Endothelial cell of umbilical vein (primary cell): ENCODE data around the gene CBX2. TPM values are rescaled to one million over a fixed set of nuclear protein-coding genes. Genes with fewer than 3 reads are reported as not detected.

Experiments
- BruUV-seq: library from RNA; stranded (reverse); fragments of 400-500 nt; replicated peaks from 2 replicates; lab custom pipeline; 2021; lab: Mats Ljungman, UMichigan
- CTCF ChIA-PET: fragments of 300-600, 350-600 bp; sonication (Branson Sonifier 250); formaldehyde crosslinking; loops from one replicate; lab custom pipeline; 2021; ENCODE audit warnings: antibody characterized with exemption, inconsistent platforms; lab: Charles Lee
- POLR2A ChIA-PET: fragments of 300-600, 350-600 bp; sonication (Branson Sonifier 250); formaldehyde crosslinking; loops from one replicate; lab custom pipeline; 2021; ENCODE audit warnings: antibody characterized with exemption, inconsistent platforms; lab: Charles Lee
- DNase-seq: peaks from one replicate; pipeline ENCODE4 v3.0.0-alpha.2; 2011; ENCODE audit warnings: low read depth, low spot score
- FAIRE-seq: peaks from 2 replicates; lab custom pipeline; 2011; peaks lifted over from hg19 to GRCh38; lab: Jason Lieb, UNC
- H2AFZ ChIP-seq: 2 replicates; pipeline ENCODE4 v1.6.0; 2012; ENCODE audit warnings: low read depth, low read length, control low read depth, inconsistent platforms
- H3K27ac ChIP-seq: 2 replicates; pipeline ENCODE4 v1.5.1; 2011; ENCODE audit warnings: low read depth, mild to moderate bottlenecking, control low read depth, low read length, moderate library complexity; ENCODE audit not compliant: insufficient read depth
- H3K27me3 ChIP-seq, 2 experiments: 2 replicates each; pipeline versions ENCODE4 v1.6.0 to v1.6.1; 2011; ENCODE audit warnings: low read length in 2 of 2, mixed read lengths in 1 of 2; ENCODE audit not compliant: control insufficient read depth in 2 of 2, insufficient read depth in 2 of 2
- H3K36me3 ChIP-seq, 2 experiments: 2 replicates in 1 of 2; 3 replicates in 1 of 2; pipeline ENCODE4 v1.5.1; 2011; ENCODE audit warnings: low read length in 2 of 2, mild to moderate bottlenecking in 1 of 2, moderate library complexity in 1 of 2; ENCODE audit not compliant: control insufficient read depth in 2 of 2, insufficient read depth in 2 of 2; ENCODE audit errors: extremely low read depth in 1 of 2
- H3K4me1 ChIP-seq: 3 replicates; pipeline ENCODE4 v1.5.1; 2011; ENCODE audit warnings: mild to moderate bottlenecking, low read length; ENCODE audit not compliant: control insufficient read depth, insufficient read depth; ENCODE audit errors: extremely low read depth
- H3K4me2 ChIP-seq: 2 replicates; pipeline ENCODE4 v1.6.1; 2011; ENCODE audit warnings: low read length, control low read depth, mixed read lengths; ENCODE audit not compliant: insufficient read depth
- H3K4me3 ChIP-seq, 3 experiments: fragments of 200-600 bp in 1 of 3; sonication (generic), shearing (Covaris generic) in 1 of 3; replicated peaks in 1 of 3; 2 replicates each; pipeline ENCODE4 v1.5.1; 2011 to 2016; ENCODE audit warnings: control low read depth in 3 of 3, low read length in 3 of 3, mild to moderate bottlenecking in 2 of 3, inconsistent platforms in 1 of 3, low read depth in 1 of 3, moderate library complexity in 1 of 3; ENCODE audit not compliant: insufficient read depth in 1 of 3
- H3K79me2 ChIP-seq: 2 replicates; pipeline ENCODE4 v1.6.0; 2012; ENCODE audit warnings: low read length, inconsistent platforms; ENCODE audit not compliant: control insufficient read depth, insufficient read depth
- H3K9ac ChIP-seq: replicated peaks from 2 replicates; pipeline ENCODE3; 2011; ENCODE audit warnings: low read length, control low read depth; ENCODE audit not compliant: insufficient read depth; ENCODE audit errors: extremely low read depth
- H3K9me1 ChIP-seq: replicated peaks from 3 replicates; pipeline ENCODE4 v1.6.0; 2011; ENCODE audit warnings: mild to moderate bottlenecking, low read length; ENCODE audit not compliant: control insufficient read depth, insufficient read depth; ENCODE audit errors: extremely low read depth
- H3K9me3 ChIP-seq: replicated peaks from 2 replicates; pipeline ENCODE4 v1.5.1; 2012; ENCODE audit warnings: low read length, inconsistent platforms; ENCODE audit not compliant: control insufficient read depth, insufficient read depth
- H4K20me1 ChIP-seq: replicated peaks from 2 replicates; pipeline ENCODE3; 2011; ENCODE audit warnings: mild to moderate bottlenecking, low read length; ENCODE audit not compliant: control insufficient read depth, insufficient read depth; ENCODE audit errors: extremely low read depth
- EZH2 ChIP-seq: IDR thresholded peaks from 2 replicates; pipeline ENCODE4 v1.6.1; 2012; ENCODE audit warnings: borderline replicate concordance, low read depth, mild to moderate bottlenecking, moderate library complexity, low read length, inconsistent platforms; ENCODE audit not compliant: severe bottlenecking
- FOS ChIP-seq: IDR thresholded peaks from 2 replicates; pipeline ENCODE4 v1.6.1; 2011; ENCODE audit warnings: mild to moderate bottlenecking, low read length, moderate library complexity, borderline replicate concordance; ENCODE audit not compliant: insufficient read depth
- GATA2 ChIP-seq: IDR thresholded peaks from 2 replicates; pipeline ENCODE4 v1.7.0; 2011; ENCODE audit warnings: low read depth, mild to moderate bottlenecking, moderate library complexity, mixed read lengths, low read length; ENCODE audit not compliant: insufficient read length, insufficient read depth
- JUN ChIP-seq: IDR thresholded peaks from 2 replicates; pipeline ENCODE4 v1.6.1; 2011; ENCODE audit warnings: borderline replicate concordance, low read depth; ENCODE audit not compliant: insufficient read length, insufficient read depth
- MYC ChIP-seq: IDR thresholded peaks from one replicate; pipeline ENCODE4 v1.6.1; 2011; ENCODE audit warnings: mild to moderate bottlenecking, low read depth, low read length
- POLR2A ChIP-seq: IDR thresholded peaks from 2 replicates; pipeline ENCODE4 v1.6.1; 2012; ENCODE audit warnings: low read depth, mild to moderate bottlenecking, control low read depth, low read length
- POLR2AphosphoS5 ChIP-seq: IDR thresholded peaks from 2 replicates; pipeline ENCODE4 v1.6.1; 2012; ENCODE audit warnings: low read depth, mild to moderate bottlenecking, control low read depth, low read length, moderate library complexity; ENCODE audit not compliant: insufficient read depth
- dilution Hi-C: fragments of 300-500 bp; cut with MboI; formaldehyde crosslinking; loops from one replicate; pipeline ENCODE4 v1.15.0; 2019; ENCODE audit warnings: low sequenced_read_pairs; ENCODE audit not compliant: extremely low pct_ligation_motif_present
- intact Hi-C: fragments of 100-400 bp; cut with micrococcal nuclease; formaldehyde crosslinking; loops from one replicate; pipeline ENCODE4 v1.10.0; 2022
- polyA plus RNA-seq, 4 experiments: library from polyadenylated mRNA; depleted of rRNA in 3 of 4; stranded (reverse) in 3 of 4; unstranded in 1 of 4; fragments of >200 nt; gene quantifications; 2 replicates each; pipeline versions ENCODE4 v1.2.1 to v1.2.3, GENCODE V29; 2011 to 2012; ENCODE audit warnings: missing spikeins in 1 of 4
- total RNA-seq: library from RNA; stranded (reverse); gene quantifications from 2 replicates; pipeline ENCODE4 v1.2.3, GENCODE V29; 2021
- TF ChIP-seq, protein P1 (sequence below): IDR thresholded peaks from 2 replicates; pipeline ENCODE4 v1.6.1; 2011; ENCODE audit not compliant: insufficient read depth, insufficient read length
- TF ChIP-seq, protein P2 (sequence below), 2 donors: IDR thresholded peaks; 1 replicate in 1 of 2; 2 replicates in 1 of 2; pipeline ENCODE4 v1.5.1; 2011; ENCODE audit warnings: low read length in 2 of 2, mild to moderate bottlenecking in 2 of 2, moderate library complexity in 2 of 2, control low read depth in 1 of 2, inconsistent platforms in 1 of 2, low read depth in 1 of 2; ENCODE audit not compliant: insufficient read depth in 1 of 2; ENCODE audit errors: extremely low read depth in 1 of 2

The CBX2 gene
- total and polyA plus RNA-seq, 2 donors (not counting 3 experiments of a cell fraction or from before 2014, with no cell fraction given) = 10.5 to 20.0 TPM

DNA sequence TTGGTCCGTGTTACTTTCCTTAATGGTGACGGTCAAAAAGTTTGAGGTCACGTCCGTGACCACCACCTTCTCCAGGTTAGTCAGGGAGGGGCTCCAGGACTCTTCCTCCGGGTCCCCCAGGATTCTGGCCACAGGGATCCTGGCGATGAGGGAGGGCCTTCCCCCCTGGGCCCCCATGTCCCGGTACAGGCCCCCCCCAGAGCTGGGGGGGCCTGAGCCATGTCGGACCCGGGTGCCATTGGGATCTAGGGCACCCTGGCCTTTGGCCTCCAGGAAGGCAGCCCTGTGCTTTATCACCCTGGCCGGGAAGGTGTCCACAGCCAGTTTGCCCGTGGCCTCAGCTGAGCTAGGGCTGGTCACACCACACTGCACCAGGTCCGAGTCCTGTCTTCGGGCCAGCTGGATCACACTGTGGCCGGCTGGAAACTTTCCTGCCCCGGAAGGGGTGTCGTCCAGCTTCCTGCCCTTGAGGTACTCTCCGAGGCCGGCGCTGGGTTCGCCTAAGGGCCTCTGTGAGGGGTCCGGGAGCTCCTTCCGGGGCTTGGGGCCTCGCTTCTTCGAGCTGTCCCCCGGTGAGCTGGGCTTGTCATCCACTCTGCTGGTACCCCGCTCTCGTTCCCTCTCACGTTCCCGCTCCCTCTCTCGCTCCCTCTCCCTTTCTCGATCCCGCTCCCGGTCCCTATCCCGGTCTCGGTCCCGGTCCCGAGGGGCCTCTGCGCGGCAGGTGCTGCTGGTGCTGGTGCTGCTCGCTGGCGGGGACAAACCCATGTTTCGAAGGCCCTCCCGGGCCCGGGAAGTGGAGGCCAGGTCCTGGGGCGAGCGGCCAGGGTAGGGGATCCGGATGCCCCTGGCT, 16.9 kb downstream of the CBX2 start:
- CTCF ChIA-PET = interaction anchor here (1.0 to 1.2 kb wide), 2 partner anchors 40 to 49 kb away, joined by 3 to 4 read pairs; no protein-coding TSS in a partner anchor
- DNase-seq = no peak
- TF ChIP-seq, protein P1, sequence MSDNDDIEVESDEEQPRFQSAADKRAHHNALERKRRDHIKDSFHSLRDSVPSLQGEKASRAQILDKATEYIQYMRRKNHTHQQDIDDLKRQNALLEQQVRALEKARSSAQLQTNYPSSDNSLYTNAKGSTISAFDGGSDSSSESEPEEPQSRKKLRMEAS = no peak
- Histone ChIP-seq H3K79me2 (no peaks in the 10 kb centered on the region), H3K9ac (no peak overlapping the region), H4K20me1 (no peaks in the 10 kb centered on the region), H3K9me1 (no peaks in the 10 kb centered on the region), H3K36me3 (no peaks in the 10 kb centered on the region), H3K27ac (no peak overlapping the region), H2AFZ (no peak overlapping the region), H3K4me2 (no peak overlapping the region), H3K9me3 (no peaks in the 10 kb centered on the region), H3K27me3 (peaks cover 39 to 60% of the 10 kb centered on the region in 2 experiments), H3K4me3 (no peak overlapping the region), H3K4me1 (peaks cover 19% of the 10 kb centered on the region)
- FAIRE-seq = no peak
- BruUV-seq = no TSS peak
- dilution Hi-C loops (no loop called here), intact Hi-C loops (no loop called here)
- POLR2A ChIA-PET = no interaction called here

DNA sequence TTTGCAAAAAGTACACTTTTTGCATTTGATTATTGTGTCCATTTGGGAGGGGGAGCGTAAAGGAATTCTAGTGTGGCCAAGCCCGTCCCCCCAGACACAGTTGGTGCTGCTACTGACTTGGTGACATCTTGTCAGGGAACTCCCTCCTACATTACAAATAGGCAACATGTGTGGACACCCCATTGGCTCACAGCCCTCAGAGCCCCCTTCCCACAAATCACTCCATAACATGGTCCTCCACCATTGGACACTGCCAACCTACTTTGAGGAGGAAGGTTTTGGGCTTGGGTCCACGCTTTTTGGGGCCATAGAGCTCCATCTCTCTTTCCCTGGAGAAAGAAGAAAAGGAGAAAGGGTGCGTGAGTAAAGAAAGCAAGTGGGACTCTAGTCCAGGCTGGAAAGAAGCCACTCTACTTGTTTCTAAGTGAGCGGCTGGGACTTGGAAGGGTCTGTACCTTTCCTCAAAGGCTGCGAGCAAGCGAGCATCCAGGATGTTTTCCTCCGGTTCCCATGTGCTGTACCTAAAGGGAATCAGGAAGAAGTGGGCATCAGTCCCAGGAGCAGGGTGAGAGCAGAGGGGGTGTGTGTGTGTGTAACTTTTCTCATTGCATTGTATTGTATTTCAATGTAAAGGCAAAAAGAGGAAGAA, 18.0 kb downstream of the CBX2 start:
- no peak for TF ChIP-seq POLR2AphosphoS5
- no peak for TF ChIP-seq JUN
- TF ChIP-seq FOS = no peak
- TF ChIP-seq GATA2 = no peak
- TF ChIP-seq POLR2A = no peak
- TF ChIP-seq MYC = no peak
- no peak for TF ChIP-seq EZH2
- TF ChIP-seq, protein P1 = no peak
- TF ChIP-seq, protein P2, sequence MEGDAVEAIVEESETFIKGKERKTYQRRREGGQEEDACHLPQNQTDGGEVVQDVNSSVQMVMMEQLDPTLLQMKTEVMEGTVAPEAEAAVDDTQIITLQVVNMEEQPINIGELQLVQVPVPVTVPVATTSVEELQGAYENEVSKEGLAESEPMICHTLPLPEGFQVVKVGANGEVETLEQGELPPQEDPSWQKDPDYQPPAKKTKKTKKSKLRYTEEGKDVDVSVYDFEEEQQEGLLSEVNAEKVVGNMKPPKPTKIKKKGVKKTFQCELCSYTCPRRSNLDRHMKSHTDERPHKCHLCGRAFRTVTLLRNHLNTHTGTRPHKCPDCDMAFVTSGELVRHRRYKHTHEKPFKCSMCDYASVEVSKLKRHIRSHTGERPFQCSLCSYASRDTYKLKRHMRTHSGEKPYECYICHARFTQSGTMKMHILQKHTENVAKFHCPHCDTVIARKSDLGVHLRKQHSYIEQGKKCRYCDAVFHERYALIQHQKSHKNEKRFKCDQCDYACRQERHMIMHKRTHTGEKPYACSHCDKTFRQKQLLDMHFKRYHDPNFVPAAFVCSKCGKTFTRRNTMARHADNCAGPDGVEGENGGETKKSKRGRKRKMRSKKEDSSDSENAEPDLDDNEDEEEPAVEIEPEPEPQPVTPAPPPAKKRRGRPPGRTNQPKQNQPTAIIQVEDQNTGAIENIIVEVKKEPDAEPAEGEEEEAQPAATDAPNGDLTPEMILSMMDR (IDR thresholded peaks at IDR 0.05; ENCODE audit: extremely low read depth in 1 of 2, insufficient read depth in 1 of 2, low read depth in 1 of 2, low read length in 2 of 2) = no peak
- BruUV-seq = TSS peak; percentile 72
- H3K4me2 ChIP-seq = peak overlapping the region; percentile 68
- H3K36me3 ChIP-seq = no peaks in the 10 kb centered on the region
- H3K9ac ChIP-seq = no peak overlapping the region
- peaks cover 40 to 60% of the 10 kb centered on the region in 2 experiments for H3K27me3 ChIP-seq
- H3K79me2 ChIP-seq = no peaks in the 10 kb centered on the region
- intact Hi-C loops (loop anchor here (2.0 kb wide), 2 partner anchors 43 to 193 kb away; partner anchors contain the start of gene CBX4), dilution Hi-C loops (no loop called here)
- H3K9me3 ChIP-seq = no peaks in the 10 kb centered on the region
- FAIRE-seq = no peak
- no peak for DNase-seq
- no peaks in the 10 kb centered on the region for H4K20me1 ChIP-seq
- POLR2A ChIA-PET = no interaction called here
- no peaks in the 10 kb centered on the region for H3K9me1 ChIP-seq
- H2AFZ ChIP-seq = no peak overlapping the region
- CTCF ChIA-PET = interaction anchor here (0.5 to 3.2 kb wide), 7 partner anchors 11 to 213 kb away, joined by 3 to 20 read pairs (median 9); partner anchors contain the start of gene CBX4
- no peak overlapping the region for H3K27ac ChIP-seq
- H3K4me3 ChIP-seq = peak overlapping the region in 1 of 3 experiments; percentile 41
- peaks cover 19% of the 10 kb centered on the region for H3K4me1 ChIP-seq
